ENCODE measurements around the gene OR2T6.
"Not testable (repeated sequence)": the region's sequence is repeated elsewhere in the genome, so short reads cannot be mapped to it uniquely, and the experiment has no call there.

OR2T6 gene

DNA sequence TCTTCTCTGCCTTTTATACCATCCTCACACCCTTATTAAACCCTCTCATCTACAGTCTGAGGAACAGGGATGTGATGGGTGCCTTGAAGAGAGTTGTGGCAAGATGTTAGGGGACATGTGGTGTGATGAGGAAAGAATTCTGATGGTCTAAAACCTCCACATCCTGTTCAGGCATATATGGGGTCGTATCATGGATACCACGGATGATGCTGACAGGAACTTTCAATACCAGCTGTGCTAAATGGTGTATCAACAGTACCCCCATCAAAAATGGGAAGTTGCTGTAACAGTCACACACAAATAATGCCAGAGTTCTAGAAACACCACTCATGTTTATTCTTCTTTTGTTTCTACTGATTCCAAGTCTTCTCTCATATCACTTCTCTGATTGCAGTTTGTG, 12.9 kb downstream of the OR2T6 start:
- no peaks in the 10 kb centered on the region for H3K27me3 ChIP-seq (ENCODE audit: control insufficient read depth, insufficient read depth, low read length, poor library complexity, severe bottlenecking)
- 58 to 64% methylated on average over 2 of the region's 2 CpGs for WGBS, 2 experiments
- H3K27ac ChIP-seq (ENCODE audit: insufficient read depth, low read depth, low read length, poor library complexity, severe bottlenecking): no peak overlapping the region
- H3K9me3 ChIP-seq (ENCODE audit: control insufficient read depth, low read length): peaks cover 23% of the 10 kb centered on the region
- H3K4me1 ChIP-seq (ENCODE audit: control insufficient read depth, insufficient read depth, low read length): no peaks in the 10 kb centered on the region
- no peaks in the 10 kb centered on the region for H3K36me3 ChIP-seq (ENCODE audit: control insufficient read depth, insufficient read depth, low read length)
- H3K4me3 ChIP-seq (ENCODE audit: insufficient read depth, low read depth, low read length): no peak overlapping the region

DNA sequence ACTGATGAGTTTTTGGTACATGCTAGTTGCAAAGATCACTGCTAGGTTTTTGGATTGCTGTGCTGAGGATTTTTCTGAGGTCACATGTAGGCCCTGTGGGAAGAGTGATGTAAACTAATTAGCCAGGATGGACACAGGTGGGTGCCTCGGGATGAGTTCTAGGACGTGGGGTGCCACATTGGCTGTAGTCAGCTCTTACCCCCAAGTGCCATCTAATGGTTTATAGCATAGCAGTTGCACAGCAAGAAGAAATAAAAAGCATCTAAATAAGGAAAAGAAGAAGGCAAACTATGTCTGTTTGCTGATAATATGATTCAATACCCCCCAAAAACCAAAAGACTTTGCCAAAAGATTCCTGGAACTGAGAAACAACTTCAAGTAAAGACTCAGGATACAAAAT, 17.5 kb downstream of the OR2T6 start:
- peaks cover 12% of the 10 kb centered on the region for H3K9me3 ChIP-seq (ENCODE audit: control insufficient read depth, low read length)
- H3K36me3 ChIP-seq (ENCODE audit: control insufficient read depth, insufficient read depth, low read length): no peaks in the 10 kb centered on the region
- no peaks in the 10 kb centered on the region for H3K27me3 ChIP-seq (ENCODE audit: control insufficient read depth, insufficient read depth, low read length, poor library complexity, severe bottlenecking)
- no peak overlapping the region for H3K4me3 ChIP-seq (ENCODE audit: insufficient read depth, low read depth, low read length)
- 39 to 44% methylated on average over 2 of the region's 2 CpGs for WGBS, 2 experiments
- H3K4me1 ChIP-seq (ENCODE audit: control insufficient read depth, insufficient read depth, low read length): no peaks in the 10 kb centered on the region
- no peak overlapping the region for H3K27ac ChIP-seq (ENCODE audit: insufficient read depth, low read depth, low read length, poor library complexity, severe bottlenecking)

DNA sequence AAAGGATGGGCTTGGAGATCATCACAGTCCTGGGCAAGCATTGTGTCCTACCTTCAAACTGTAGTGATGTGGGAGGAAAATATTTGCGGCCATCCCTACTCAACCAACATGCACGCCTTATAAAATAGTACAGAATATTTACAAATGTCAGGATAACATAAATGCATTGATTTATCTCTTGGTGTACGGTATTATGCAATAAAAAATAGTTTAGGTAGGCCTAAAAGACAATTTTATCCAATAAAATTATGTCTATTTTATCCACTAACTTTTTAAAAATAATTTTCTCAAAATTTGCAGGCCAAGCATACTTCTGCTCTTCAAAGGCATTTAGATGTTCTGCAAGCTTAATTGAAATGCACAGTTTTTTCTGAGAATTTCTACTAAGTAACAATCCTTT, 27.2 kb downstream of the OR2T6 start, which contains the start of gene OR2T1:
Gene OR2T1, plus strand, starts transcription at position 301 of the 400 bp plus-strand sequence. CDS start 3,100 bp downstream, outside the sequence.
- Histone ChIP-seq H3K36me3 (ENCODE audit: control insufficient read depth, insufficient read depth, low read length) (no peaks in the 10 kb centered on the region), H3K4me3 (ENCODE audit: insufficient read depth, low read depth, low read length) (no peak within 1 kb of the TSS), H3K4me1 (ENCODE audit: control insufficient read depth, insufficient read depth, low read length) (no peaks in the 10 kb centered on the region), H3K27ac (ENCODE audit: insufficient read depth, low read depth, low read length, poor library complexity, severe bottlenecking) (no peak within 1 kb of the TSS), H3K27me3 (ENCODE audit: control insufficient read depth, insufficient read depth, low read length, poor library complexity, severe bottlenecking) (no peaks in the 10 kb centered on the region), H3K9me3 (ENCODE audit: control insufficient read depth, low read length) (peaks cover 27% of the 10 kb centered on the region)
- 60% methylated on average over 2 of the region's 3 CpGs; no CpG with 5 or more reads in 1 of the 2 experiments for WGBS, 2 experiments

DNA sequence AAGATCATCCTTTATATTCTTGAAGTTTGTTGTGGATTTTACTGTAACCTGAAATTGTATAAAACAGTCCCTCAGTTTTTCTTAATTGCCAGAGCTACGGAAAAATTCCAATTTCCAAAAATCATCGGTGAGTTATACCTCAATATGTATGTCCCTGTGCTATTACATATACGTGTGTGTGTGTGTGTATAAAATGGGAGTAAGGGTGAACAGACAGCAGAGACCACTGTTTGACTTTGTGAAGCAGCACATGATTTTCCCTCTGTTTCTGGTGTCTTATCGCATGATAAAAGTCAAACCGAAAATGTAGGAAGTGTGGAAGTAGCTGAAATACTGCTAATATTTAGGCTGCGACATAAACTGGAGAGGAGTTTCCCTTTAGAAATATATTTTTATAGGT, 28.5 kb downstream of the OR2T6 start:
- Histone ChIP-seq H3K36me3 (ENCODE audit: control insufficient read depth, insufficient read depth, low read length) (no peaks in the 10 kb centered on the region), H3K27ac (ENCODE audit: insufficient read depth, low read depth, low read length, poor library complexity, severe bottlenecking) (no peak overlapping the region), H3K4me3 (ENCODE audit: insufficient read depth, low read depth, low read length) (no peak overlapping the region), H3K9me3 (ENCODE audit: control insufficient read depth, low read length) (peaks cover 25% of the 10 kb centered on the region), H3K4me1 (ENCODE audit: control insufficient read depth, insufficient read depth, low read length) (no peaks in the 10 kb centered on the region), H3K27me3 (ENCODE audit: control insufficient read depth, insufficient read depth, low read length, poor library complexity, severe bottlenecking) (no peaks in the 10 kb centered on the region)
- 73 to 79% methylated on average over 5 to 6 of the region's 6 CpGs for WGBS, 2 experiments

DNA sequence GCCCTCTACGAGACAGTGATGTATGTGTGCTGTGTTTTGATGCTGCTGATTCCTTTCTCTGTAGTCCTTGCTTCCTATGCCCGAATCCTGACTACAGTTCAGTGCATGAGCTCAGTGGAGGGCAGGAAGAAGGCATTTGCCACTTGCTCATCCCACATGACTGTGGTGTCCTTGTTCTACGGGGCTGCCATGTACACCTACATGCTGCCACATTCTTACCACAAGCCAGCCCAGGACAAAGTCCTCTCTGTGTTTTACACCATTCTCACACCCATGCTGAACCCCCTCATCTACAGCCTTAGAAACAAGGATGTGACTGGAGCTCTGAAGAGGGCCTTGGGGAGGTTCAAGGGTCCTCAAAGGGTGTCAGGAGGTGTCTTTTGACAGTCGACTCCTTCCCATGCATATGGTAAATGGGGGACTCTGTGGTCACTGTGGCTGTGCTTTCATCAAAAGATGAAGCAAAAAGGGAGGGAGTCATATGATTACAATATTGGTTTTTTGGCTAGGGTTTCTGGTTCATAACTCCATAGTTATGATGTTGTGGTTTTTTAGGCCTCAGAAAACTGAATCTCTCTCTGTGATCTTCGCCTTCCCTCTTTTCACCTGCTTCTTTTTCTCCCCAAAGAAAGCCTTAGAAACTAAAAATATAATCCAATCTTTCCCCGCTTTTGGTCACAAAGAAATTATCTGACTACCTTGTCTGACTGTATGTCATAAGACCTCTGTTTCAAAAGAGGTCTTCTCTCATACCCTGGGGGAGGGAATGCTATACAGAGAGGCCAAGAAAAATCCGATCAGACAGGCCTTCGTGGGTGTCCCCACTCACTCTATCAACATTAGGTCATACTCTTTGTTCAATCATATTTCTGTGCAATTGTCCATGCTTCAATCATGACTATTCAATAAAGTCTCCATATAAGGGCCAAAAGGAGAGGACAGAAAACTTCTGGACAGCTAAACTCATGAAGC, 31.5 kb downstream of the OR2T6 start:
- Histone ChIP-seq H3K27ac (ENCODE audit: insufficient read depth, low read depth, low read length, poor library complexity, severe bottlenecking) (no peak overlapping the region), H3K4me3 (ENCODE audit: insufficient read depth, low read depth, low read length) (no peak overlapping the region), H3K36me3 (ENCODE audit: control insufficient read depth, insufficient read depth, low read length) (no peaks in the 10 kb centered on the region), H3K27me3 (ENCODE audit: control insufficient read depth, insufficient read depth, low read length, poor library complexity, severe bottlenecking) (no peaks in the 10 kb centered on the region), H3K4me1 (ENCODE audit: control insufficient read depth, insufficient read depth, low read length) (no peaks in the 10 kb centered on the region), H3K9me3 (ENCODE audit: control insufficient read depth, low read length) (peaks cover 26% of the 10 kb centered on the region)
- 59 to 64% methylated on average over 8 of the region's 8 CpGs for WGBS, 2 experiments

DNA sequence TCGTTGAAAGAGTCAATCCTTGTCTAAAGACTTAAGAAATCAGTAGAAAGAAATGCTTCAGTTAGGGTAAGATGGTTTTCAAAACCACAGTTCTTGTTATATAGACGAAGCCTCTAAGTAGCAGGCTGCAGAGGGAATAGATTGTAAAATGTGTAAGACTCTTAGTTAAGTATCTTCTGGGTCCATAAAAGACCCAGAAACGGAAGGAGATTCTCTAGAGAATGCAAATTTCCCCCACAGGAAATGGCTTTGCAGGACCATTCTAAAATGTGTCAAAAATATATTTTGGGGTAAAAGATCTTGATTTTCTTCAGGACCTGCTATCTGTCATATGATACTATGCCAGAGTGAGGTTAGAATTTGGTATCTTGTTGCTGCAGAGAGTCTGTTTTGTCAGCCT, 40.7 kb downstream of the OR2T6 start:
- peaks cover 18% of the 10 kb centered on the region for H3K9me3 ChIP-seq (ENCODE audit: control insufficient read depth, low read length)

DNA sequence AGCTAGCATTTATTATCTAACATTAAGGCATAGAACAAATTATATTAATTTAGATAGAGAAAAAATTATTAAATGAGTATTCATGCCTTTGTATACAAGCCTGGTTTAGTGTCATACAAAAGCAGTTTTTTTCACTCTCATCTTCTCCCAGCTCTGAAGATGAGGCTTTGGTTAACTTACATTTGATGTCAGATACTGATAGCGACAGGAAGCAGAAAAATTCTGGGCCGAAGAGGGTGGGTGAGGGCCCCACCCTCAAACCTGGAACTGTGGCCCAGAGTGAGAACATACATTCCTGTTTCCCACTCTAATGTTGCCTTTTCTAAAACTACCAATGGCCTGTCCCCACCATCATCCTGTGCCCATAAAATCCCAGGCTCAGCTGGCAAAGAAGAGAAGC, 42.3 kb downstream of the OR2T6 start:
- Histone ChIP-seq H3K4me1 (ENCODE audit: control insufficient read depth, insufficient read depth, low read length) (no peaks in the 10 kb centered on the region), H3K9me3 (ENCODE audit: control insufficient read depth, low read length) (peaks cover 20% of the 10 kb centered on the region), H3K27ac (ENCODE audit: insufficient read depth, low read depth, low read length, poor library complexity, severe bottlenecking) (no peak overlapping the region), H3K4me3 (ENCODE audit: insufficient read depth, low read depth, low read length) (no peak overlapping the region), H3K36me3 (ENCODE audit: control insufficient read depth, insufficient read depth, low read length) (no peaks in the 10 kb centered on the region), H3K27me3 (ENCODE audit: control insufficient read depth, insufficient read depth, low read length, poor library complexity, severe bottlenecking) (no peaks in the 10 kb centered on the region)
- 71 to 73% methylated on average over 2 of the region's 2 CpGs for WGBS, 2 experiments

More for the DNA sequence above, 40.7 kb downstream of the OR2T6 start:
- no peak overlapping the region for H3K4me3 ChIP-seq (ENCODE audit: insufficient read depth, low read depth, low read length)
- H3K27me3 ChIP-seq (ENCODE audit: control insufficient read depth, insufficient read depth, low read length, poor library complexity, severe bottlenecking): no peaks in the 10 kb centered on the region
- H3K4me1 ChIP-seq (ENCODE audit: control insufficient read depth, insufficient read depth, low read length): no peaks in the 10 kb centered on the region
- no peaks in the 10 kb centered on the region for H3K36me3 ChIP-seq (ENCODE audit: control insufficient read depth, insufficient read depth, low read length)
- WGBS, 2 experiments: 38 to 44% methylated on average over 3 of the region's 3 CpGs
- H3K27ac ChIP-seq (ENCODE audit: insufficient read depth, low read depth, low read length, poor library complexity, severe bottlenecking): no peak overlapping the region

DNA sequence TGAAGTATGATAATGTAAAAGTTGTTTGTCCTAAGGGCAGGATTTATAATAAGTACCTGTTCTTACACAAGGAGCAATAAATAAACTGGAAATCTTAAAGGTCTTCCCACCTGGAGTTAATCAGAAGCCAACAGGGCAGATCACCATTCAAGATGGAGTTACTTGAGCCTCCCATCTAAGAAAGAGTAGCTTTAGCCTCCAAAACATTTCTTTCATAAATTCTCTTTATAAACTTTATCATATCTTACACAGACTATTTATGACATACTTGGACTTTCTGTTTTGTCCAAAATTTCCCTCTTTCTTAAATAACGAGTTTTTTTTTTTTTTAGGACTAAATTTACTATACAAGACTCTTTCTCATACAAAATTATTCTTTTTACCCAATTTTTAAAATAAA, 45.8 kb downstream of the OR2T6 start:
- H3K36me3 ChIP-seq (ENCODE audit: control insufficient read depth, insufficient read depth, low read length): no peaks in the 10 kb centered on the region
- no peaks in the 10 kb centered on the region for H3K4me1 ChIP-seq (ENCODE audit: control insufficient read depth, insufficient read depth, low read length)
- no peak overlapping the region for H3K4me3 ChIP-seq (ENCODE audit: insufficient read depth, low read depth, low read length)
- H3K27me3 ChIP-seq (ENCODE audit: control insufficient read depth, insufficient read depth, low read length, poor library complexity, severe bottlenecking): no peaks in the 10 kb centered on the region
- no peak overlapping the region for H3K27ac ChIP-seq (ENCODE audit: insufficient read depth, low read depth, low read length, poor library complexity, severe bottlenecking)
- WGBS, 2 experiments: 30% methylated on average over 1 of the region's 1 CpG; no CpG with 5 or more reads in 1 of the 2 experiments
- H3K9me3 ChIP-seq (ENCODE audit: control insufficient read depth, low read length): peaks cover 17% of the 10 kb centered on the region

DNA sequence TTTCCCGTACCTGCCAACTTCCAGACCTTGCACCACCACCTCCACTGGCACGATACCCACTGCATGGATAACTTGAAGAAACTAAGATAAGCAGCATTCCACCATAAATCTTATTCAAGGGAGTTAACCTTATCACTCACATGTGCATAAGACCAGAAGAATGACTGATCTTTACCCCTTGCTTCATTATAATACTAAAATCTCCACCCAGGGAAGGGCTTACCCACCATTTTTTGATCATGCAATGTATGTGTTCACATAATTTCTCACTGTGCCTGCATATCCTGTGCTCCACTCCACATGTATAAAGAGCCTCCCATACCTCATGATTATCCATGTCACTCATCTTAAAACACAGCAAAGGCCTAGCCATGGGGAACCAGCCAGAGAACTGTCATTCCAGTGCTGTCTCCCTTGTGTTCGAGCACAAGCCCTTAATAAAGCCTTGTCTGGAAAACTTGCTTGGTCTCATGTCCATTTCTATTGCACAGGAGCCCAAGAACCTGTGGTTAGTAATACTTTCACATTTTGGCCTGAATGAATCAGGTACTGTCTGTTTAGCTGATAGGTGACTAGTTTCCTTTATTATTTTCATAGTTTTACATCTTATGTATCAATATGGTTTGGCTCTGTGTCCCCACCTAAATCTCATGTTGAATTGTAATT, 52.1 kb downstream of the OR2T6 start:
- H3K9me3 ChIP-seq (ENCODE audit: control insufficient read depth, low read length); H3K4me3 ChIP-seq (ENCODE audit: insufficient read depth, low read depth, low read length); H3K36me3 ChIP-seq (ENCODE audit: control insufficient read depth, insufficient read depth, low read length); H3K27ac ChIP-seq (ENCODE audit: insufficient read depth, low read depth, low read length, poor library complexity, severe bottlenecking); H3K27me3 ChIP-seq (ENCODE audit: control insufficient read depth, insufficient read depth, low read length, poor library complexity, severe bottlenecking); H3K4me1 ChIP-seq (ENCODE audit: control insufficient read depth, insufficient read depth, low read length): not testable (repeated sequence)
- WGBS, 2 experiments: 68 to 69% methylated on average over 3 of the region's 3 CpGs

DNA sequence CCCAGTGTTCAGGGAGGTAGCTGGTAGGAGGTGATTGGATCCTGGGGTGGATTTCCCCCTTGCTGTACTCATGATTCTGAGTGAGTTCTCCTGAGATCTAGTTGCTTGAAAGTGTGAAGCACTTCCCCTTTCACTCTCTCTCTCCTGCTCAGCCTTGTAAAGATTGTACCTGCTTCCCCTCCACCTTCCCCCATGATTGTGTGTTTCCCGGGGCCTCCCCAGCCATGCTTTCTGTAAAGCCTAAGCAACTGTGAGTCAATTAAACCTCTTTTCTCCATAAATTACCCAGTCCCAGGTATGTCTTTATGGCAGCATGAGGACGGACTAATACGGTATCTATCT, 52.6 kb downstream of the OR2T6 start:
- not testable (repeated sequence) for H3K27ac ChIP-seq (ENCODE audit: insufficient read depth, low read depth, low read length, poor library complexity, severe bottlenecking); H3K4me3 ChIP-seq (ENCODE audit: insufficient read depth, low read depth, low read length); H3K4me1 ChIP-seq (ENCODE audit: control insufficient read depth, insufficient read depth, low read length); H3K9me3 ChIP-seq (ENCODE audit: control insufficient read depth, low read length); H3K36me3 ChIP-seq (ENCODE audit: control insufficient read depth, insufficient read depth, low read length); H3K27me3 ChIP-seq (ENCODE audit: control insufficient read depth, insufficient read depth, low read length, poor library complexity, severe bottlenecking)
- WGBS, 2 experiments: 70 to 71% methylated on average over 3 of the region's 3 CpGs
